Suprapubic skin (tissue), 4 donors: ENCODE data around the gene POLR3G. TPM values are rescaled to one million over a fixed set of nuclear protein-coding genes. Genes with fewer than 3 reads are reported as not detected.

Experiments
- DNase-seq, 2 donors: peaks; one replicate each; pipeline ENCODE4 v3.0.0-alpha.2; 2019; ENCODE audit warnings: low spot score in 2 of 2
- H3K27ac ChIP-seq: fragments of 200-600 bp; sonication (generic); one replicate; pipeline ENCODE4 v1.5.1; 2019
- H3K27me3 ChIP-seq: fragments of 200-600 bp; sonication (generic); one replicate; pipeline ENCODE4 v1.5.1; 2019
- H3K36me3 ChIP-seq: fragments of 200-600 bp; sonication (generic); one replicate; pipeline ENCODE4 v1.5.1; 2019
- H3K4me1 ChIP-seq: fragments of 200-600 bp; sonication (generic); one replicate; pipeline ENCODE4 v1.5.1; 2019
- H3K4me3 ChIP-seq: fragments of 200-600 bp; sonication (generic); one replicate; pipeline ENCODE4 v1.5.1; 2019; ENCODE audit warnings: mild to moderate bottlenecking
- H3K9me3 ChIP-seq: fragments of 200-600 bp; sonication (generic); one replicate; pipeline ENCODE4 v1.5.1; 2019
- CTCF ChIP-seq, 2 donors: fragments of 200-600 bp in 1 of 2; fragments of 450-650 bp in 1 of 2; sonication (generic) in 1 of 2; IDR thresholded peaks; one replicate each; pipeline ENCODE4 v1.5.1; 2016 to 2019; ENCODE audit warnings: antibody characterized with exemption in 2 of 2, mild to moderate bottlenecking in 1 of 2, moderate library complexity in 1 of 2
- EP300 ChIP-seq: sonication (generic); formaldehyde crosslinking; IDR thresholded peaks from one replicate; pipeline ENCODE4 v1.6.1; 2017; ENCODE audit warnings: antibody characterized with exemption
- POLR2A ChIP-seq, 2 donors: fragments of 450-650 bp; IDR thresholded peaks; one replicate each; pipeline ENCODE4 v1.6.1; 2017; ENCODE audit warnings: antibody characterized with exemption in 2 of 2, mild to moderate bottlenecking in 2 of 2, moderate library complexity in 2 of 2
- POLR2AphosphoS5 ChIP-seq, 3 donors: sonication (generic); formaldehyde crosslinking; IDR thresholded peaks; one replicate each; pipeline ENCODE4 v1.6.1; 2017; ENCODE audit warnings: antibody characterized with exemption in 3 of 3
- WGBS: methylation state at CpG from one replicate; pipeline ENCODE4 v1.1.5; 2018; 5-methylcytosine and 5-hydroxymethylcytosine counted together
- total RNA-seq, 4 donors: library from RNA; depleted of rRNA; stranded (reverse); fragments of >200 nt; gene quantifications; one replicate each; pipeline ENCODE4 v1.1.0, GENCODE V29; 2016

Gene POLR3G
- total RNA-seq, 4 donors from 2014 or later: 3.2 to 7.3 (median 4.9) TPM

- DNase-seq: no peak
- no peak overlapping the region for H3K27ac ChIP-seq
- TF ChIP-seq POLR2A (IDR thresholded peaks at IDR 0.05) (no peak), EP300 (no peak), POLR2AphosphoS5 (IDR thresholded peaks at IDR 0.05) (no peak), CTCF (IDR thresholded peaks at IDR 0.05) (no peak)
- H3K9me3 ChIP-seq: no peaks in the 10 kb centered on the region
- no peak overlapping the region for H3K4me3 ChIP-seq
- 50% methylated on average over 1 of the region's 1 CpG for WGBS
- H3K27me3 ChIP-seq: no peaks in the 10 kb centered on the region
- no peaks in the 10 kb centered on the region for H3K36me3 ChIP-seq
- H3K4me1 ChIP-seq: no peaks in the 10 kb centered on the region
Observed at GRCh38 chr5:90503596-90503995, 28.9 kb downstream of the POLR3G start.

DNA sequence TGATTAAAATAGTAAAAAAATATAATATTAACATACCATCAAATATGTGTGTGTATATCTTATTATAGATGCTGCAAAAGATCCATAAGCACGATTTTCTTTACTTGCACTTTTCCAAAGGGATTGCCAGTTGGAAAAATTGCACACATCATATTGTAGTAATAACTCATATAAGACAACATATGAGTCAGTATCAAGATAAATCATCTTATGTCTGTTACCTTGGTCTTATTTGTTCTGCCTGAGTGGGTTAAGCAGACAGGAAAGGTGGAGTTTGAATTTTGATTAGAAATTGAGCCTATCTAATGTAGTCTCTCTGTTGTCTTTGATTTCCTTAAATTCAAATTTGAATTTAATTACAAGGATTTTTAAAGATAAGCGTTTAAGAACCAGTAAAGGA is 30.1 kb downstream of the POLR3G start:
- Histone ChIP-seq H3K27me3 (no peaks in the 10 kb centered on the region), H3K36me3 (no peaks in the 10 kb centered on the region), H3K4me1 (no peaks in the 10 kb centered on the region), H3K4me3 (no peak overlapping the region), H3K27ac (no peak overlapping the region), H3K9me3 (no peaks in the 10 kb centered on the region)
- TF ChIP-seq CTCF (IDR thresholded peaks at IDR 0.05) (no peak), POLR2A (IDR thresholded peaks at IDR 0.05) (no peak), POLR2AphosphoS5 (IDR thresholded peaks at IDR 0.05) (no peak), EP300 (no peak)
- WGBS: 88% methylated on average over 2 of the region's 2 CpGs
- DNase-seq: no peak

GRCh38 chr5:90506221-90506620 is 31.6 kb downstream of the POLR3G start:
- no peaks in the 10 kb centered on the region for H3K4me1 ChIP-seq
- no peaks in the 10 kb centered on the region for H3K27me3 ChIP-seq
- H3K36me3 ChIP-seq: no peaks in the 10 kb centered on the region
- no peak for DNase-seq
- H3K27ac ChIP-seq: no peak overlapping the region
- no peak overlapping the region for H3K4me3 ChIP-seq
- H3K9me3 ChIP-seq: no peaks in the 10 kb centered on the region
- TF ChIP-seq POLR2A (IDR thresholded peaks at IDR 0.05) (no peak), EP300 (no peak), POLR2AphosphoS5 (IDR thresholded peaks at IDR 0.05) (no peak), CTCF (IDR thresholded peaks at IDR 0.05) (no peak)

- no peak overlapping the region for H3K4me3 ChIP-seq
- no peaks in the 10 kb centered on the region for H3K9me3 ChIP-seq
- H3K36me3 ChIP-seq: no peaks in the 10 kb centered on the region
- no peaks in the 10 kb centered on the region for H3K27me3 ChIP-seq
- H3K27ac ChIP-seq: no peak overlapping the region
- H3K4me1 ChIP-seq: no peaks in the 10 kb centered on the region
- no peak for TF ChIP-seq POLR2AphosphoS5 (IDR thresholded peaks at IDR 0.05)
- TF ChIP-seq EP300: no peak
- no peak for TF ChIP-seq CTCF (IDR thresholded peaks at IDR 0.05)
- no peak for TF ChIP-seq POLR2A (IDR thresholded peaks at IDR 0.05)
- 92% methylated on average over 1 of the region's 1 CpG for WGBS
- no peak for DNase-seq
Observed at GRCh38 chr5:90510438-90510837, 35.8 kb downstream of the POLR3G start.

GRCh38 chr5:90514520-90514919 is 39.9 kb downstream of the POLR3G start:
- no peak overlapping the region for H3K4me3 ChIP-seq
- no peak for TF ChIP-seq CTCF (IDR thresholded peaks at IDR 0.05)
- no peak for TF ChIP-seq POLR2A (IDR thresholded peaks at IDR 0.05)
- TF ChIP-seq EP300: no peak
- TF ChIP-seq POLR2AphosphoS5 (IDR thresholded peaks at IDR 0.05): no peak
- H3K27ac ChIP-seq: no peak overlapping the region
- no peak for DNase-seq
- 76% methylated on average over 3 of the region's 3 CpGs for WGBS
- no peaks in the 10 kb centered on the region for H3K9me3 ChIP-seq
- H3K27me3 ChIP-seq: no peaks in the 10 kb centered on the region
- H3K36me3 ChIP-seq: peaks cover 6% of the 10 kb centered on the region
- H3K4me1 ChIP-seq: no peaks in the 10 kb centered on the region
